Neural cell (in vitro differentiated cells): Measurements from ENCODE around the gene PTK6. TPM values are rescaled to one million over a fixed set of nuclear protein-coding genes. Genes with fewer than 3 reads are reported as not detected.

Experiments used
- H2AFZ ChIP-seq: fragments of 200-600, 300-800 bp; sonication (generic), shearing (Covaris generic); 2 replicates; pipeline ENCODE4 v1.6.0; 2014; ENCODE audit warnings: low read depth, mild to moderate bottlenecking, antibody characterized with exemption, low read length, moderate library complexity
- H3F3A ChIP-seq: fragments of 200-600 bp; shearing (Covaris generic); 2 replicates; pipeline ENCODE4 v1.6.1; 2016; ENCODE audit warnings: mild to moderate bottlenecking, moderate library complexity, mixed read lengths, antibody characterized with exemption, low read length; ENCODE audit not compliant: insufficient read depth, poor library complexity, severe bottlenecking
- H3K27ac ChIP-seq: fragments of 200-600, 300-800 bp; sonication (generic), shearing (Covaris generic); 2 replicates; pipeline ENCODE4 v1.5.1; 2014; ENCODE audit warnings: mild to moderate bottlenecking, low read length, moderate library complexity
- H3K27me3 ChIP-seq: fragments of 300-800, 200-600 bp; sonication (generic), shearing (Covaris generic); 2 replicates; pipeline ENCODE4 v1.6.0; 2014; ENCODE audit warnings: mild to moderate bottlenecking, low read depth, low read length, moderate library complexity; ENCODE audit not compliant: insufficient read depth
- H3K36me3 ChIP-seq: fragments of 300-800, 200-600 bp; sonication (generic), shearing (Covaris generic); 2 replicates; pipeline ENCODE4 v1.5.1; 2014; ENCODE audit warnings: mild to moderate bottlenecking, antibody characterized with exemption, low read length, moderate library complexity; ENCODE audit not compliant: insufficient read depth
- H3K4me2 ChIP-seq: fragments of 300-800, 200-600 bp; sonication (generic), shearing (Covaris generic); 2 replicates; pipeline ENCODE4 v1.6.0; 2014; ENCODE audit warnings: mild to moderate bottlenecking, low read length
- H3K4me3 ChIP-seq: fragments of 300-800, 200-600 bp; sonication (generic), shearing (Covaris generic); 2 replicates; pipeline ENCODE4 v1.5.1; 2014; ENCODE audit warnings: mild to moderate bottlenecking, low read length, moderate library complexity
- H3K79me2 ChIP-seq: fragments of 200-600 bp; shearing (Covaris generic); replicated peaks from 2 replicates; pipeline ENCODE4 v1.6.0; 2014; ENCODE audit warnings: mild to moderate bottlenecking, low read length, moderate library complexity; ENCODE audit not compliant: insufficient read depth
- H3K9ac ChIP-seq: fragments of 300-800, 200-600 bp; sonication (generic), shearing (Covaris generic); 2 replicates; pipeline ENCODE4 v1.6.1; 2016; ENCODE audit warnings: mild to moderate bottlenecking, low read length, mixed read lengths
- H3K9me2 ChIP-seq: fragments of 200-600 bp; shearing (Covaris generic); 2 replicates; pipeline ENCODE4 v1.6.1; 2016; ENCODE audit warnings: mild to moderate bottlenecking, low read length, mixed read lengths; ENCODE audit not compliant: insufficient read depth
- H3K9me3 ChIP-seq: fragments of 200-600, 300-800 bp; sonication (generic), shearing (Covaris generic); 2 replicates; pipeline ENCODE4 v1.6.1; 2016; ENCODE audit warnings: mild to moderate bottlenecking, mixed run types, low read length, moderate library complexity, mixed read lengths
- H4K20me1 ChIP-seq: fragments of 200-600 bp; shearing (Covaris generic); 2 replicates; pipeline ENCODE4 v1.6.1; 2016; ENCODE audit warnings: mild to moderate bottlenecking, mixed run types; ENCODE audit not compliant: insufficient read depth
- EP300 ChIP-seq: fragments of 450-650 bp; conservative IDR thresholded peaks from 2 replicates; pipeline ENCODE4 v1.6.1; 2014; ENCODE audit warnings: antibody characterized with exemption, mild to moderate bottlenecking, moderate library complexity; ENCODE audit not compliant: poor library complexity, severe bottlenecking
- EZH2 ChIP-seq: fragments of 200-600, 300-800 bp; shearing (Covaris generic), sonication (generic); IDR thresholded peaks from 2 replicates; pipeline ENCODE4 v1.6.1; 2014; ENCODE audit warnings: antibody characterized with exemption, low read length, borderline replicate concordance, mild to moderate bottlenecking; ENCODE audit not compliant: insufficient read depth, poor library complexity, severe bottlenecking
- MXI1 ChIP-seq: fragments of 450-650 bp; conservative IDR thresholded peaks from 2 replicates; pipeline ENCODE4 v1.6.1; 2014; ENCODE audit warnings: antibody characterized with exemption, mild to moderate bottlenecking; ENCODE audit not compliant: poor library complexity, severe bottlenecking
- POLR2AphosphoS5 ChIP-seq: IDR thresholded peaks from 2 replicates; pipeline ENCODE4 v1.6.1; 2012
- RAD21 ChIP-seq: fragments of 450-650 bp; conservative IDR thresholded peaks from 2 replicates; pipeline ENCODE4 v1.6.1; 2014; ENCODE audit warnings: antibody characterized with exemption, mild to moderate bottlenecking, moderate library complexity
- SMC3 ChIP-seq: fragments of 450-650 bp; conservative IDR thresholded peaks from 2 replicates; pipeline ENCODE4 v1.6.1; 2014; ENCODE audit warnings: antibody characterized with exemption, mild to moderate bottlenecking, moderate library complexity; ENCODE audit not compliant: poor library complexity
- TAF1 ChIP-seq: IDR thresholded peaks from 2 replicates; pipeline ENCODE4 v1.6.1; 2012; ENCODE audit warnings: low read depth
- polyA plus RNA-seq: library from polyadenylated mRNA; depleted of rRNA; stranded (reverse); fragments of >200 nt; gene quantifications from 2 replicates; pipeline ENCODE4 v1.2.3, GENCODE V29; 2014
- TF ChIP-seq, protein P1 (sequence below): fragments of 450-650 bp; IDR thresholded peaks from 2 replicates; pipeline ENCODE4 v1.5.1; 2014; ENCODE audit warnings: antibody characterized with exemption, mild to moderate bottlenecking, moderate library complexity; ENCODE audit not compliant: poor library complexity, severe bottlenecking
- TF ChIP-seq, protein P2 (sequence below): IDR thresholded peaks from 2 replicates; pipeline ENCODE4 v1.6.1; 2012; ENCODE audit warnings: borderline replicate concordance

Gene PTK6
- polyA plus RNA-seq, 1 donor from 2014 or later = not detected

DNA sequence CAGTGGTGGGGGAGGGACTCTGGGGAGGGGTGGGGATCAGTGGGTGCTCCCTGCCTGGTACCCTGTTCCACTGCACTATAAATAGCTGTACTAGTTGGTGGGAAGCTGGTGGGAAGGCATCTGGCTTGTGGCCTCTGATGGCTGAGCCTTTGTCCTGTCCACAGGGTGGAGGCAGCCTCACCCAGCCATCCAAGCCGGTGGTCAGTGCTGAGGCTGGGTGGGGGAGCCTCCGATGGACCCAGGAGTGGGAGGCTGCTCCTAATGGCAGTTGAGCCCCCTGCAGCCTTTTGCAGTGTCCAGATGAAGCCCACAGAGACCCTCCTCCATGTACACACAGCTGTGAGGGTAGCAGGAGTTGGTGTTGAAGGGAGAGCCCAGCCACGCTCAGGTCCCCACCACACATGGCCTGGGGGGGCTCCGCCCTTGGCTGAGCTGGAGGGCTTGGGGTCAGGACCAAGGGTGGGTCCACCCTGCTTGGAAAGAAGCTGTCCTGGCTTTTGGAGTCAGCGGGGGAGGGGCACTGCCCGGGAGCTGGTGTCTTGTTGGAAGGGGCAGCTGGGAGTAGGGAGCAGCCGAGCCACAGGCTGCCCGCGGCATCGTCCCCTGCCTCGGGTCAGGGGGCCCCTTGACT, 14.1 kb downstream of the PTK6 start:
- Histone ChIP-seq H3K4me3 (peak overlapping the region; percentile 94), H3F3A (no peaks in the 10 kb centered on the region), H4K20me1 (peaks cover 9% of the 10 kb centered on the region), H3K9me2 (no peaks in the 10 kb centered on the region), H3K4me2 (no peak overlapping the region), H3K27me3 (no peaks in the 10 kb centered on the region), H3K79me2 (peaks cover 17% of the 10 kb centered on the region), H3K9ac (peak overlapping the region; percentile 95), H3K9me3 (no peaks in the 10 kb centered on the region), H3K27ac (no peak overlapping the region), H2AFZ (no peak overlapping the region), H3K36me3 (no peaks in the 10 kb centered on the region)
- TF ChIP-seq, protein P1, sequence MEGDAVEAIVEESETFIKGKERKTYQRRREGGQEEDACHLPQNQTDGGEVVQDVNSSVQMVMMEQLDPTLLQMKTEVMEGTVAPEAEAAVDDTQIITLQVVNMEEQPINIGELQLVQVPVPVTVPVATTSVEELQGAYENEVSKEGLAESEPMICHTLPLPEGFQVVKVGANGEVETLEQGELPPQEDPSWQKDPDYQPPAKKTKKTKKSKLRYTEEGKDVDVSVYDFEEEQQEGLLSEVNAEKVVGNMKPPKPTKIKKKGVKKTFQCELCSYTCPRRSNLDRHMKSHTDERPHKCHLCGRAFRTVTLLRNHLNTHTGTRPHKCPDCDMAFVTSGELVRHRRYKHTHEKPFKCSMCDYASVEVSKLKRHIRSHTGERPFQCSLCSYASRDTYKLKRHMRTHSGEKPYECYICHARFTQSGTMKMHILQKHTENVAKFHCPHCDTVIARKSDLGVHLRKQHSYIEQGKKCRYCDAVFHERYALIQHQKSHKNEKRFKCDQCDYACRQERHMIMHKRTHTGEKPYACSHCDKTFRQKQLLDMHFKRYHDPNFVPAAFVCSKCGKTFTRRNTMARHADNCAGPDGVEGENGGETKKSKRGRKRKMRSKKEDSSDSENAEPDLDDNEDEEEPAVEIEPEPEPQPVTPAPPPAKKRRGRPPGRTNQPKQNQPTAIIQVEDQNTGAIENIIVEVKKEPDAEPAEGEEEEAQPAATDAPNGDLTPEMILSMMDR = no peak
- TF ChIP-seq MXI1 (no peak), EZH2 (no peak), RAD21 (no peak), EP300 (no peak), SMC3 (no peak), POLR2AphosphoS5 (no peak), TAF1 (no peak)
- TF ChIP-seq, protein P2, sequence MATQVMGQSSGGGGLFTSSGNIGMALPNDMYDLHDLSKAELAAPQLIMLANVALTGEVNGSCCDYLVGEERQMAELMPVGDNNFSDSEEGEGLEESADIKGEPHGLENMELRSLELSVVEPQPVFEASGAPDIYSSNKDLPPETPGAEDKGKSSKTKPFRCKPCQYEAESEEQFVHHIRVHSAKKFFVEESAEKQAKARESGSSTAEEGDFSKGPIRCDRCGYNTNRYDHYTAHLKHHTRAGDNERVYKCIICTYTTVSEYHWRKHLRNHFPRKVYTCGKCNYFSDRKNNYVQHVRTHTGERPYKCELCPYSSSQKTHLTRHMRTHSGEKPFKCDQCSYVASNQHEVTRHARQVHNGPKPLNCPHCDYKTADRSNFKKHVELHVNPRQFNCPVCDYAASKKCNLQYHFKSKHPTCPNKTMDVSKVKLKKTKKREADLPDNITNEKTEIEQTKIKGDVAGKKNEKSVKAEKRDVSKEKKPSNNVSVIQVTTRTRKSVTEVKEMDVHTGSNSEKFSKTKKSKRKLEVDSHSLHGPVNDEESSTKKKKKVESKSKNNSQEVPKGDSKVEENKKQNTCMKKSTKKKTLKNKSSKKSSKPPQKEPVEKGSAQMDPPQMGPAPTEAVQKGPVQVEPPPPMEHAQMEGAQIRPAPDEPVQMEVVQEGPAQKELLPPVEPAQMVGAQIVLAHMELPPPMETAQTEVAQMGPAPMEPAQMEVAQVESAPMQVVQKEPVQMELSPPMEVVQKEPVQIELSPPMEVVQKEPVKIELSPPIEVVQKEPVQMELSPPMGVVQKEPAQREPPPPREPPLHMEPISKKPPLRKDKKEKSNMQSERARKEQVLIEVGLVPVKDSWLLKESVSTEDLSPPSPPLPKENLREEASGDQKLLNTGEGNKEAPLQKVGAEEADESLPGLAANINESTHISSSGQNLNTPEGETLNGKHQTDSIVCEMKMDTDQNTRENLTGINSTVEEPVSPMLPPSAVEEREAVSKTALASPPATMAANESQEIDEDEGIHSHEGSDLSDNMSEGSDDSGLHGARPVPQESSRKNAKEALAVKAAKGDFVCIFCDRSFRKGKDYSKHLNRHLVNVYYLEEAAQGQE = no peak

DNA sequence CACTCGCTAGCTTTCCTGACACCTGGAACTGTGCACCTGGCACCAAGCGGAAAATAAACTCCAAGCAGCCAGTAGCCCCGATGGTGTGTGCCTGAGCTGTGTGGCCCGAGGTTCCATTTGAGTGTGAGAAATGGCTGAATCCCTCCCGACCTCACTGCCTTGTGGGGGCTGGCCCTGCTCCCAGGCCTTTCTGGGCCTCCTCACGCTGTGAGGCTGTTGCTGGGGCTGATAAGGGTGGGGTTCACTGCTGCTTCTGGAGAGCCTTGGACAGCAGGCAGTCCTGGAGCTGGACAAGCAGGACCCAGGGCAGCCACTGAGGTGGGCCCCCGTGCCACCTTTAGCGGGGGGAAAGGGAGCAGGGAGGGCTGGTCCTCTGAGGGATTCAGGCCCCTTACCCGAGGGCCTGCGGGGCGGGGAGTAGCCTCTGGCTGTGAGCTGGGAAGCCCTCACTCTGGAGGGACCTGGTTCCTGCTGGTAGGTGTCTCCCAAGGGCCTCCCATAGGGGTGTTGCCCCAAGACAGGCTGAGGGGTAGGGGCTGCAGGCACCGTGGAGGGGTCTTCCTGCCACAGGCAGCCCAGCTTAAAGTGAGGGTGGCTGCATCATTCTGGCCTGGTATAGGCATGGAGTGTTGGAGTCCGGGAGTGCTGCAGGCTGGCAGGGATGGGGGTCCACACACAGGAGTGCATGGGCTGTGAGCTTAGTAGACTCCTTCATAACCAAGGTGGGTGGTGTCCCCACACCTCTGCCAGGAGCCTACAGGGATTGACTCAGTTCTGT, 14.9 kb downstream of the PTK6 start:
- Histone ChIP-seq H3K79me2 (peaks cover 17% of the 10 kb centered on the region), H2AFZ (no peak overlapping the region), H3K9me2 (no peaks in the 10 kb centered on the region), H4K20me1 (peaks cover 9% of the 10 kb centered on the region), H3K36me3 (no peaks in the 10 kb centered on the region), H3K27me3 (no peaks in the 10 kb centered on the region), H3K9ac (peak overlapping the region; percentile 95), H3K4me3 (peak overlapping the region; percentile 94), H3K9me3 (no peaks in the 10 kb centered on the region), H3K27ac (peak overlapping the region; percentile 20), H3F3A (no peaks in the 10 kb centered on the region), H3K4me2 (peak overlapping the region; percentile 94)
- TF ChIP-seq POLR2AphosphoS5 (no peak), EP300 (no peak), MXI1 (no peak), TAF1 (no peak)
- TF ChIP-seq, protein P1 = no peak
- TF ChIP-seq, protein P2 = no peak
